C4-2B (cell line): Measurements from ENCODE around the gene CNTNAP1.
"Not testable (repeated sequence)": the region's sequence is repeated elsewhere in the genome, so short reads cannot be mapped to it uniquely, and the experiment has no call there.

Source experiments
- H3K27ac ChIP-seq: fragments of 450-650 bp; 2 replicates; pipeline ENCODE4 v1.5.1; 2017
- CTCF ChIP-seq: fragments of 450-650 bp; conservative IDR thresholded peaks from 2 replicates; pipeline ENCODE4 v1.5.1; 2017; ENCODE audit warnings: mild to moderate bottlenecking
- ZFX ChIP-seq: fragments of 450-650 bp; IDR thresholded peaks from 2 replicates; pipeline ENCODE4 v1.6.1; 2017

CNTNAP1 gene

DNA sequence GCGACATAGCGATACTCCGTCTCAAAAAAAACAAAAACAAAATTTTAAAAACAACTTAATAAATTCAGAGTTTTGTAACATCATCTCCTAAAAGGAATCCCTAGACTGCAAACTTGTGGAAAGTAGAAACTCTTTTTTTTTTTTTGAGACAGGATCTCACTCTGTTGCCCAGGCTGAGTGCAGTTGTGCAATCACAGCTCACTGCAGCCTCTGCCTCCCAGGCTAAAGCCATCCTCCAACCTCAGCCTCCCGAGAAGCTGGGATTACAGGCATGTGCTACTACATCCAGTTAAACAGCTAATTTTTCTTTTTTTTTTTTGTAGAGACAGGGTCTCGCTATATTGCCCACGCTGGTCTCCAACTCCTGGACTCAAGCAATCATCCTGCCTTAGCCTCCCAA is 42.8 kb downstream of the CNTNAP1 start:
- H3K27ac ChIP-seq, result no peak overlapping the region
- TF ChIP-seq CTCF, result no peak
- TF ChIP-seq ZFX, result no peak

DNA sequence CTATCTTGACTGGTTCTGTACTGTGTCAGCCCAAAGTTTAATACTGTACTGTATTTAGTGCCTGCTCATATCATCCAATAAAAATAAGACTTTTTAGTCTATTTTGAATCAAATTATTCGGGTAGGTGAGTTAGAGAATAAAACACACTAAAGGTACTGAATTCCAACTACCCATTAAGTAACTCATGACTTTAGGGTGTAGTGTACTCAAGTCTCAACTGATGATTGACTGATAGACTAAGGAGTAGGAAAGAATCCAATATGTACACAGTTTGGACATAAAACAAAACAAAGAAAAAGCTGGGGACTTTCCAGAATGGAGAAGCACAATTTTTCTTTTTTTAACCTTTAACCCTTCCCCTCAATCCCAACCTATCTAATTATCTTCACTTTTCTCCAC is 58.4 kb downstream of the CNTNAP1 start:
- no peak overlapping the region; the same call in 1 of the 2 replicates for H3K27ac ChIP-seq

DNA sequence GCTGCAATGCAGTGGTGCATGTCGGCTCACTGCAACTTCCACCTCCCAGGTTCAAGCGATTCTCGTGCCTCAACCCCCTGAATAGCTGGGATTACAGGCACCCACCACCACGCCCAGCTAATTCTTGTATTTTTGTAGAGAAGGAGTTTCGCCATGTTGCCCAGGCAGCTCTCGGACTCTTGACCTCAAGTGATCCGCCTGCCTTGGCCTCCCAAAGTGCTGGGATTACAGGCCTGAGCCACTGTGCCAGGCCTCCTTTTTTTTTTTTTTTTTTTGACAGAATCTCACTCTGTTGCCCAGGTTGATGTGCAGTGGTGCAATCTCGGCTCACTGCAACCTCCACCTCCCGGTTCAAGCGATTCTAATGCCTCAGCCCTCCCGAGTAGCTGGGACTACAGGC is 60.6 kb downstream of the CNTNAP1 start:
- not testable (repeated sequence) for H3K27ac ChIP-seq

More for the DNA sequence above, 58.4 kb downstream of the CNTNAP1 start:
- no peak for TF ChIP-seq ZFX
- no peak for TF ChIP-seq CTCF

DNA sequence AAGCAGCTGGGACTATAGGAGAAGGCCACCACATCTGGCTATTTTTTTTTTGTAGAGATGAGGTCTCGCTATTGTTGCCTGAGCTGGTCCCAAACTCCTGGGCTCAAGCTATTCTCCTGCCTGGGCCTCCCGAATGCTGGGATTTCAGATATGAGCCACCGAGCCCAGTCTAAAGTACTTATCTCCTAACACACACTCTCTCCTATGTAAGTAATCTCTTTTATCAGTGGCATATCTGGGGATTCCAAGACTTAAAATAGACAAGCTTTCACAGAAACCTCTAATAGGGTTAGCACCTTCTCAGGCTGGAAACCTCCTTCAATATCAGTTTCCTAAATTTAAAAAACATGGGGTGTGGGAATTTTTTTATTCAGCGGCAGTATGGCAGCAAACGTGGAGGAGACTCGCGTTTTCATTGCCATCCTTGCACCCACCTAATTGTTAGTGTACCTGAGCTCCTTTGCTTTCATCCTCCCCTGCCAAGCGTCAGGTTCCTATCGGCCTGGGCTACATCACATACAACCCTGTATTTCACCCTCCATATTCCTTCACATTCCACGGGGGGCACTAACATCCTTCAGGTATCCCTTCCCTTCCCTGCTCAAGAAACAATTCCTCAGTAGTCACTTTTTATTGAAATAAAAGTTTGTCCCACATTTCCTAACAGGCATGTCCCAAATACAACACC is 61.4 kb downstream of the CNTNAP1 start:
- TF ChIP-seq ZFX (no peak), CTCF (no peak)

DNA sequence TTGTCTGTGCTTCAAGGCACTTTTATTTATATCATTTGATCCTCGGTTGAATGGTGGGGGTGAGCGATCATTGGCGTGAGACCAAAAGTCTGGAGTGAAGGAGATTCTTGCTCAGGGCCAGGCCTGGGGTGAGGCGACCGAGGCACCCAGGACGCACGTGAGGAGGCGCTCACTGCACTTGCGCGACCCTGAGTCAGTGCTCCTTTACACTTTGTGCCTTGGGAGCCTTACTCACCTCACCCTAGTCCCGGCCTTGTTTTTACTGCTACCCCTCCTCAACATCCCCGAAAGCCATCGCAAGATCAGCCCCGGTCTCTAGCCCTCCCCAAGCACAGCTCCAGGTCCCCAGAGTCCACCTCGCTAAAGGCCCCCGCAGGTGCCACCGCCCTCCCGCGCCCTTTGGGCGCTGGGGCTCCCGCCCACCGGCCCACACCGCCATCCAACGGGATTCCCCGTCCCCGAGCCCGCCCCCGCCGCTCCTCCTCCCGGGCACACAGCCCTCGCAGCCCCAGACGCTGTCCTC is 62.0 kb downstream of the CNTNAP1 start:
- TF ChIP-seq ZFX, result no peak
- no peak for TF ChIP-seq CTCF
- peak overlapping the region; percentile 87 for H3K27ac ChIP-seq

More for the DNA sequence above, 61.4 kb downstream of the CNTNAP1 start:
- H3K27ac ChIP-seq, result peak overlapping the region; percentile 87

DNA sequence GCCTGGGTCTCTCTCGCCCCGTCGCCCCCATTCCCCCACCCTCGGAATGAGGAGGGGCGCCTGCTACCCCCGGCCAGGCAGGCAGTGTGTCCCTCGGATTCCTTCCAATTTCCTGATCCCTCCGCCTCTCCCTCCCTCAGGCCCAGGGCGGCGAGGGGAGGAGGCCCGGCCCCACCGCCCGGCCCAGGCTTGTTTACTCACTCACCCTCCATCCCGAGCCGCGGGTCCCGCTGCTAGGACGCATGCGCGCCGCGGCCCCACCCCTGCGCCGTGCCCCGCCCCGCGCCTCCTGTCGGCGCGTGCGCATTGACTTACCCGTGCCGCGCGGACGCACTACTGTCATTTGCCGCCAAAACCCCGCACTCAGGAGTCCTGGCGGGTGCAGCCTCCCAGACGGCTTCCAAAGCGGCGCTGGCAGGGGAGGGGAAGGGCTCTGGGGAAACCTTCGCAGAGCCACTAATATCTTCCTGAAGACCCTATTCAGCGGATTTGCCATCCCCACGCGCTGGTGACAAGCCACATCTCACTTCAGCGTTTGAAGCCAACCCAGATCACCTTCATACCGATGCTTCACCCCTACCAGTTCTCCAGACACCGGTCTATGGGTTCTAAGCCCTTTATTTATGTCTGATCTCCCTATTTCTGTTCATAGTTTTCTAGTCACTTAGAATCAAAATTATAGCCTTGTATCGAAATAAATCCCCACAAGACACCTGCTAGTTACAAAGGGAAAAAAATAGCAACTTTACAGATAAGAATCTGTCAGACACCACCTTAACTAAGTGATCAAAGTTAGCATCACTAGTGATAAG is 62.7 kb downstream of the CNTNAP1 start, which contains the start of gene EZH1:
EZH1 (minus strand) TSS at position 235 of the 812 bp plus-strand sequence. CDS start 16,099 bp downstream, outside the sequence.
- TF ChIP-seq ZFX (peak; percentile 47; the same call in 1 of the 2 replicates), CTCF (no peak)
- H3K27ac ChIP-seq, result peak within 1 kb of the TSS; percentile 87

GRCh38 chr17:42748202-42748907 is 66.0 kb downstream of the CNTNAP1 start:
- H3K27ac ChIP-seq, result peak overlapping the region; percentile 67
- TF ChIP-seq CTCF, result no peak
- no peak for TF ChIP-seq ZFX
